ENCODE measurements around the gene PRR33.

PRR33 gene

GRCh38 chr11:1922481-1923081, 30.9 kb upstream of the PRR33 start:
- H3K4me1 Mint-ChIP-seq (ENCODE audit: low read depth), result peaks cover 2% of the 10 kb centered on the region
- H3K9me3 Mint-ChIP-seq (ENCODE audit: low read depth), result no peaks in the 10 kb centered on the region
- H3K4me3 Mint-ChIP-seq, result no peak overlapping the region
- H3K36me3 Mint-ChIP-seq, result no peaks in the 10 kb centered on the region
- no peak overlapping the region for H3K27ac Mint-ChIP-seq
- H3K27me3 Mint-ChIP-seq, result no peaks in the 10 kb centered on the region

- Mint-ChIP-seq H3K27ac (no peak overlapping the region), H3K4me1 (ENCODE audit: low read depth) (peaks cover 2% of the 10 kb centered on the region), H3K4me3 (no peak overlapping the region), H3K9me3 (ENCODE audit: low read depth) (no peaks in the 10 kb centered on the region), H3K27me3 (no peaks in the 10 kb centered on the region), H3K36me3 (no peaks in the 10 kb centered on the region)
These were observed 30.0 kb upstream of the PRR33 start for GRCh38 chr11:1921574-1922141.

GRCh38 chr11:1920909-1921573, 29.3 kb upstream of the PRR33 start:
- peaks cover 4% of the 10 kb centered on the region for H3K4me1 Mint-ChIP-seq (ENCODE audit: low read depth)
- H3K9me3 Mint-ChIP-seq (ENCODE audit: low read depth), result no peaks in the 10 kb centered on the region
- H3K4me3 Mint-ChIP-seq, result no peak overlapping the region
- H3K27me3 Mint-ChIP-seq, result no peaks in the 10 kb centered on the region
- no peaks in the 10 kb centered on the region for H3K36me3 Mint-ChIP-seq
- no peak overlapping the region for H3K27ac Mint-ChIP-seq

GRCh38 chr11:1920128-1920908, 28.6 kb upstream of the PRR33 start:
- Mint-ChIP-seq H3K9me3 (ENCODE audit: low read depth) (no peaks in the 10 kb centered on the region), H3K4me3 (no peak overlapping the region), H3K27me3 (no peaks in the 10 kb centered on the region), H3K4me1 (ENCODE audit: low read depth) (peaks cover 8% of the 10 kb centered on the region), H3K27ac (no peak overlapping the region), H3K36me3 (no peaks in the 10 kb centered on the region)

GRCh38 chr11:1919391-1920127, 27.9 kb upstream of the PRR33 start, which contains the start of gene TNNT3:
Gene TNNT3 (plus strand): TSS chr11:1919703. CDS start chr11:1922875, 3,172 bp downstream.
- Mint-ChIP-seq H3K9me3 (ENCODE audit: low read depth) (no peaks in the 10 kb centered on the region), H3K27me3 (no peaks in the 10 kb centered on the region), H3K27ac (no peak within 1 kb of the TSS), H3K4me1 (ENCODE audit: low read depth) (peaks cover 13% of the 10 kb centered on the region), H3K4me3 (no peak within 1 kb of the TSS), H3K36me3 (no peaks in the 10 kb centered on the region)

GRCh38 chr11:1918436-1919315, 27.0 kb upstream of the PRR33 start:
- Mint-ChIP-seq H3K4me3 (no peak overlapping the region), H3K4me1 (ENCODE audit: low read depth) (peaks cover 14% of the 10 kb centered on the region), H3K36me3 (no peaks in the 10 kb centered on the region), H3K9me3 (ENCODE audit: low read depth) (no peaks in the 10 kb centered on the region), H3K27me3 (no peaks in the 10 kb centered on the region), H3K27ac (no peak overlapping the region)

- Mint-ChIP-seq H3K36me3 (no peaks in the 10 kb centered on the region), H3K27ac (no peak overlapping the region), H3K9me3 (ENCODE audit: low read depth) (no peaks in the 10 kb centered on the region), H3K4me3 (no peak overlapping the region), H3K27me3 (no peaks in the 10 kb centered on the region), H3K4me1 (ENCODE audit: low read depth) (peaks cover 14% of the 10 kb centered on the region)
These were observed 26.1 kb upstream of the PRR33 start for GRCh38 chr11:1917523-1918435.

- Mint-ChIP-seq H3K27me3 (no peaks in the 10 kb centered on the region), H3K4me1 (ENCODE audit: low read depth) (peaks cover 14% of the 10 kb centered on the region), H3K9me3 (ENCODE audit: low read depth) (no peaks in the 10 kb centered on the region), H3K27ac (no peak overlapping the region), H3K36me3 (no peaks in the 10 kb centered on the region), H3K4me3 (no peak overlapping the region)
These were observed 25.4 kb upstream of the PRR33 start for GRCh38 chr11:1916986-1917522.

GRCh38 chr11:1916132-1916985, 24.7 kb upstream of the PRR33 start:
- no peaks in the 10 kb centered on the region for H3K27me3 Mint-ChIP-seq
- peaks cover 14% of the 10 kb centered on the region for H3K4me1 Mint-ChIP-seq (ENCODE audit: low read depth)
- no peak overlapping the region for H3K4me3 Mint-ChIP-seq
- no peaks in the 10 kb centered on the region for H3K36me3 Mint-ChIP-seq
- H3K27ac Mint-ChIP-seq, result no peak overlapping the region
- H3K9me3 Mint-ChIP-seq (ENCODE audit: low read depth), result no peaks in the 10 kb centered on the region

GRCh38 chr11:1915795-1916131, 24.1 kb upstream of the PRR33 start:
- Mint-ChIP-seq H3K27ac (no peak overlapping the region), H3K27me3 (no peaks in the 10 kb centered on the region), H3K36me3 (no peaks in the 10 kb centered on the region), H3K4me3 (no peak overlapping the region), H3K4me1 (ENCODE audit: low read depth) (peaks cover 14% of the 10 kb centered on the region), H3K9me3 (ENCODE audit: low read depth) (no peaks in the 10 kb centered on the region)

- no peak overlapping the region for H3K4me3 Mint-ChIP-seq
- H3K36me3 Mint-ChIP-seq, result no peaks in the 10 kb centered on the region
- H3K4me1 Mint-ChIP-seq (ENCODE audit: low read depth), result peaks cover 14% of the 10 kb centered on the region
These were observed 21.8 kb upstream of the PRR33 start for GRCh38 chr11:1913271-1914060.

More at GRCh38 chr11:1913271-1914060, 21.8 kb upstream of the PRR33 start:
- Mint-ChIP-seq H3K9me3 (ENCODE audit: low read depth) (no peaks in the 10 kb centered on the region), H3K27me3 (no peaks in the 10 kb centered on the region), H3K27ac (no peak overlapping the region)
